Panc1 (cell line): ENCODE results near the gene RANBP3L. TPM values are rescaled to one million over a fixed set of nuclear protein-coding genes. Genes with fewer than 3 reads are reported as not detected.

Source experiments
- ATAC-seq: fragments of 200-7000 bp; cut with Tn5 transposase; 2 replicates; pipeline ENCODE4 v1.9.1; 2020; ENCODE audit warnings: mild to moderate bottlenecking, moderate library complexity
- BruUV-seq: library from RNA; stranded (reverse); fragments of 400-500 nt; replicated peaks from 2 replicates; lab custom pipeline; 2021; lab: Mats Ljungman, UMichigan
- CTCF ChIA-PET: fragments of 300-600 bp; sonication (Branson Sonifier 250); formaldehyde crosslinking; loops from one replicate; lab custom pipeline; 2022; ENCODE audit warnings: antibody characterized with exemption; lab: Charles Lee
- POLR2A ChIA-PET: fragments of 300-600 bp; sonication (Branson Sonifier 250); formaldehyde crosslinking; loops from one replicate; lab custom pipeline; 2022; ENCODE audit warnings: antibody characterized with exemption; lab: Charles Lee
- DNase-seq: peaks from one replicate; pipeline ENCODE4 v3.0.0-alpha.2; 2010; ENCODE audit warnings: low read depth, low spot score
- H3K27ac ChIP-seq: 2 replicates; pipeline ENCODE4 v1.5.1; 2011; ENCODE audit warnings: mild to moderate bottlenecking, low read length, inconsistent platforms
- H3K27me3 ChIP-seq: fragments of 200-500 bp; sonication (Bioruptor generic); 2 replicates; pipeline ENCODE4 v1.6.0; 2014; ENCODE audit warnings: low read length, inconsistent platforms; ENCODE audit not compliant: control insufficient read depth, insufficient read depth
- H3K36me3 ChIP-seq: fragments of 200-500 bp; sonication (Bioruptor generic); 2 replicates; pipeline ENCODE4 v1.5.1; 2014; ENCODE audit warnings: inconsistent platforms, mild to moderate bottlenecking, low read length, moderate library complexity; ENCODE audit not compliant: control insufficient read depth, insufficient read depth
- H3K4me1 ChIP-seq: 2 replicates; pipeline ENCODE4 v1.5.1; 2011; ENCODE audit warnings: inconsistent platforms, mild to moderate bottlenecking, low read length, moderate library complexity; ENCODE audit not compliant: control insufficient read depth, insufficient read depth
- H3K4me3 ChIP-seq, 2 experiments: 2 replicates each; pipeline ENCODE4 v1.5.1; 2011 to 2012; ENCODE audit warnings: low read depth in 2 of 2, low read length in 2 of 2, mild to moderate bottlenecking in 2 of 2, inconsistent platforms in 1 of 2, moderate library complexity in 1 of 2
- H3K9me3 ChIP-seq: fragments of 200-500 bp; sonication (Bioruptor generic); 2 replicates; pipeline ENCODE4 v1.5.1; 2014; ENCODE audit warnings: low read depth, mild to moderate bottlenecking, inconsistent platforms, low read length, moderate library complexity; ENCODE audit not compliant: control insufficient read depth, insufficient read depth
- CTCF ChIP-seq: fragments of 450-650 bp; IDR thresholded peaks from 2 replicates; pipeline ENCODE4 v1.5.1; 2017; ENCODE audit warnings: mild to moderate bottlenecking
- REST ChIP-seq, 2 experiments: IDR thresholded peaks; 2 replicates each; pipeline ENCODE4 v1.6.1; 2011 to 2012; ENCODE audit warnings: low read depth in 2 of 2, control low read depth in 1 of 2, low read length in 1 of 2, mild to moderate bottlenecking in 1 of 2, moderate library complexity in 1 of 2; ENCODE audit not compliant: insufficient read depth in 1 of 2
- SIN3A ChIP-seq: IDR thresholded peaks from 2 replicates; pipeline ENCODE4 v1.6.1; 2012; ENCODE audit warnings: low read depth, mild to moderate bottlenecking, low read length, moderate library complexity, borderline replicate concordance; ENCODE audit not compliant: insufficient read depth
- TCF7L2 ChIP-seq: IDR thresholded peaks from 2 replicates; pipeline ENCODE4 v1.6.1; 2011; ENCODE audit warnings: mild to moderate bottlenecking, low read depth, low read length, inconsistent platforms
- in situ Hi-C: cut with HindIII; loops from 2 replicates; pipeline ENCODE4 v1.10.0; 2016; ENCODE audit warnings: low sequenced_read_pairs, low pct_unique_long_range_greater_than_20kb
- intact Hi-C: fragments of 100-400 bp; cut with micrococcal nuclease; formaldehyde crosslinking; loops from one replicate; pipeline ENCODE4 v1.10.0; 2022; ENCODE audit not compliant: unreplicated experiment
- total RNA-seq: library from RNA; stranded (reverse); gene quantifications from one replicate; pipeline ENCODE4 v1.2.1, GENCODE V29; 2021; ENCODE audit not compliant: unreplicated experiment

The RANBP3L gene
- total RNA-seq, 1 experiment from 2014 or later = 0.28 TPM

- in situ Hi-C loops = no loop called here
- ATAC-seq = peak; percentile 85
Measured at GRCh38 chr5:36305571-36306326, 4.0 kb upstream of the RANBP3L start.

More at GRCh38 chr5:36305571-36306326, 4.0 kb upstream of the RANBP3L start:
- no TSS peak for BruUV-seq
- TF ChIP-seq CTCF = peak; percentile 87
- no peak for TF ChIP-seq TCF7L2
- no peak for TF ChIP-seq SIN3A
- TF ChIP-seq REST (IDR thresholded peaks at IDR 0.05; ENCODE audit: insufficient read depth in 1 of 2, low read depth in 2 of 2, low read length in 1 of 2) = no peak
- no peaks in the 10 kb centered on the region; the same call in none of the 2 replicates for H3K27me3 ChIP-seq
- intact Hi-C loops = loop anchor here (1.0 to 10.0 kb wide), 2 partner anchors 40 to 131 kb away; no protein-coding TSS in a partner anchor
- H3K36me3 ChIP-seq = no peaks in the 10 kb centered on the region
- no peaks in the 10 kb centered on the region; the same call in 1 of the 2 replicates for H3K4me1 ChIP-seq
- H3K27ac ChIP-seq = no peak overlapping the region
- ChIA-PET POLR2A (no interaction called here), CTCF (interaction anchor here (0.5 to 0.8 kb wide), 2 partner anchors 64 to 87 kb away, joined by 3 to 5 read pairs; partner anchors contain the start of gene NADK2)
- H3K9me3 ChIP-seq = no peaks in the 10 kb centered on the region
- H3K4me3 ChIP-seq = no peak overlapping the region
- DNase-seq = peak; percentile 38
